Measurements from ENCODE around the gene KRT80.

GRCh38 chr12:52151837-52152783 is 39.7 kb downstream of the KRT80 start:
- peak; percentile 100 for TF ChIP-seq CTCF (IDR thresholded peaks at IDR 0.05)
- TF ChIP-seq ZFX (IDR thresholded peaks at IDR 0.05; ENCODE audit: borderline replicate concordance): no peak

Data from 22Rv1 (cell line).